SK-N-SH treated with all-trans-retinoic acid at 6 μM for 48 hours (cell line): Measurements from ENCODE around the gene EML1.

ENCODE experiments used
- ATAC-seq: fragments of 200-7000 bp; cut with Tn5 transposase; 3 replicates; pipeline ENCODE4 v1.9.1; 2020; ENCODE audit warnings: mild to moderate bottlenecking, moderate library complexity
- ARNTL ChIP-seq: fragments of 450-650 bp; formaldehyde crosslinking; IDR thresholded peaks from 2 replicates; pipeline ENCODE4 v1.5.0; 2020; ENCODE audit warnings: low read depth, mild to moderate bottlenecking, moderate library complexity, borderline replicate concordance
- BACH2 ChIP-seq: fragments of 250-450 bp; sonication (Bioruptor Pico); IDR thresholded peaks from 2 replicates; pipeline ENCODE4 v1.9.0; 2021; ENCODE audit warnings: mild to moderate bottlenecking, borderline replicate concordance
- CREB5 ChIP-seq: fragments of 250-450 bp; sonication (Bioruptor Pico); IDR thresholded peaks from 2 replicates; pipeline ENCODE4 v1.5.1; 2020; ENCODE audit warnings: low read depth, mild to moderate bottlenecking, moderate library complexity
- CSDC2 ChIP-seq: fragments of 250-450 bp; sonication (Bioruptor Pico); IDR thresholded peaks from 2 replicates; pipeline ENCODE4 v1.5.0; 2020; ENCODE audit warnings: mild to moderate bottlenecking, moderate library complexity
- CSRNP3 ChIP-seq: fragments of 250-450 bp; sonication (Bioruptor Pico); IDR thresholded peaks from 2 replicates; pipeline ENCODE4 v1.5.1; 2021; ENCODE audit warnings: mild to moderate bottlenecking, moderate library complexity
- ESRRG ChIP-seq: fragments of 250-450 bp; sonication (Bioruptor Pico); IDR thresholded peaks from 2 replicates; pipeline ENCODE4 v1.6.1; 2021; ENCODE audit warnings: mild to moderate bottlenecking
- GLIS3 ChIP-seq: fragments of 250-450 bp; sonication (Bioruptor Pico); IDR thresholded peaks from 2 replicates; pipeline ENCODE4 v1.5.0; 2020; ENCODE audit warnings: mild to moderate bottlenecking, moderate library complexity
- ISL1 ChIP-seq: fragments of 250-450 bp; sonication (Bioruptor Pico); IDR thresholded peaks from 2 replicates; pipeline ENCODE4 v2.1.2; 2022; ENCODE audit warnings: mild to moderate bottlenecking, moderate library complexity
- OSR1 ChIP-seq: fragments of 250-450 bp; sonication (Bioruptor Pico); IDR thresholded peaks from 2 replicates; pipeline ENCODE4 v1.8.0; 2022; ENCODE audit warnings: moderate library complexity, mild to moderate bottlenecking, inconsistent platforms
- PATZ1 ChIP-seq: fragments of 250-450 bp; sonication (Bioruptor Pico); IDR thresholded peaks from 2 replicates; pipeline ENCODE4 v1.8.0; 2020; ENCODE audit warnings: mild to moderate bottlenecking, moderate library complexity, borderline replicate concordance
- POU6F1 ChIP-seq: fragments of 250-450 bp; sonication (Bioruptor Pico); IDR thresholded peaks from 2 replicates; pipeline ENCODE4 v1.8.0; 2021; ENCODE audit warnings: low read depth, mild to moderate bottlenecking, moderate library complexity, borderline replicate concordance
- PPARA ChIP-seq: fragments of 250-450 bp; sonication (Bioruptor Pico); IDR thresholded peaks from 2 replicates; pipeline ENCODE4 v1.5.0; 2020; ENCODE audit warnings: mild to moderate bottlenecking, borderline replicate concordance
- RARB ChIP-seq: fragments of 250-450 bp; sonication (Bioruptor Pico); IDR thresholded peaks from 2 replicates; pipeline ENCODE4 v1.8.0; 2021; ENCODE audit warnings: mild to moderate bottlenecking, moderate library complexity
- SNAI2 ChIP-seq: fragments of 250-450 bp; sonication (Bioruptor Pico); IDR thresholded peaks from 2 replicates; pipeline ENCODE4 v1.5.0; 2020; ENCODE audit warnings: mild to moderate bottlenecking, moderate library complexity
- TCF4 ChIP-seq: fragments of 250-450 bp; sonication (Bioruptor Pico); IDR thresholded peaks from 2 replicates; pipeline ENCODE4 v1.8.0; 2021; ENCODE audit warnings: mild to moderate bottlenecking, moderate library complexity, borderline replicate concordance
- TOX ChIP-seq: fragments of 250-450 bp; sonication (Bioruptor Pico); IDR thresholded peaks from 2 replicates; pipeline ENCODE4 v1.8.0; 2021; ENCODE audit warnings: mild to moderate bottlenecking, moderate library complexity, borderline replicate concordance
- TSHZ2 ChIP-seq: fragments of 250-450 bp; sonication (Bioruptor Pico); IDR thresholded peaks from 2 replicates; pipeline ENCODE4 v1.5.0; 2020; ENCODE audit warnings: mild to moderate bottlenecking, moderate library complexity
- ZC3H10 ChIP-seq: fragments of 250-450 bp; sonication (Bioruptor Pico); IDR thresholded peaks from 2 replicates; pipeline ENCODE4 v1.5.1; 2021; ENCODE audit warnings: mild to moderate bottlenecking, moderate library complexity
- ZFP3 ChIP-seq: fragments of 250-450 bp; sonication (Bioruptor Pico); IDR thresholded peaks from 2 replicates; pipeline ENCODE4 v1.5.0; 2020; ENCODE audit warnings: mild to moderate bottlenecking, moderate library complexity
- ZFP30 ChIP-seq: fragments of 450-650 bp; formaldehyde crosslinking; IDR thresholded peaks from 2 replicates; pipeline ENCODE4 v1.5.0; 2022; ENCODE audit warnings: mild to moderate bottlenecking, moderate library complexity
- ZNF565 ChIP-seq: fragments of 450-650 bp; formaldehyde crosslinking; conservative IDR thresholded peaks from 2 replicates; pipeline ENCODE4 v1.5.0; 2020; ENCODE audit warnings: low read depth, mild to moderate bottlenecking, moderate library complexity
- ZNF70 ChIP-seq: fragments of 450-650 bp; formaldehyde crosslinking; IDR thresholded peaks from 2 replicates; pipeline ENCODE4 v1.5.0; 2020; ENCODE audit warnings: mild to moderate bottlenecking, moderate library complexity
- ZNF8 ChIP-seq: fragments of 450-650 bp; formaldehyde crosslinking; IDR thresholded peaks from 2 replicates; pipeline ENCODE4 v1.5.0; 2020; ENCODE audit warnings: mild to moderate bottlenecking, moderate library complexity

Gene EML1

GRCh38 chr14:99904506-99904905 is 111.3 kb downstream of the EML1 start:
- TF ChIP-seq TCF4 (CRISPR knock-in tag) (no peak), ESRRG (CRISPR knock-in tag) (no peak), SNAI2 (CRISPR knock-in tag) (no peak), PPARA (CRISPR knock-in tag) (no peak), POU6F1 (CRISPR knock-in tag) (no peak), BACH2 (CRISPR knock-in tag) (no peak), TSHZ2 (CRISPR knock-in tag) (no peak), ARNTL (CRISPR knock-in tag) (no peak), ZNF565 (CRISPR knock-in tag) (no peak), GLIS3 (CRISPR knock-in tag) (no peak), ZFP30 (CRISPR knock-in tag) (no peak), TOX (CRISPR knock-in tag) (no peak), RARB (CRISPR knock-in tag) (no peak), ZNF70 (CRISPR knock-in tag) (no peak)
- no peak for ATAC-seq

- TF ChIP-seq OSR1 (CRISPR knock-in tag) (no peak), CSRNP3 (CRISPR knock-in tag) (no peak), PPARA (CRISPR knock-in tag) (no peak), ZNF8 (no peak), GLIS3 (CRISPR knock-in tag) (no peak), PATZ1 (CRISPR knock-in tag) (no peak), ISL1 (CRISPR knock-in tag) (no peak), CREB5 (CRISPR knock-in tag) (no peak), SNAI2 (CRISPR knock-in tag) (no peak), ZNF565 (CRISPR knock-in tag) (no peak), CSDC2 (CRISPR knock-in tag) (no peak), ESRRG (CRISPR knock-in tag) (no peak), RARB (CRISPR knock-in tag) (no peak), TSHZ2 (CRISPR knock-in tag) (no peak), POU6F1 (CRISPR knock-in tag) (no peak), TOX (CRISPR knock-in tag) (no peak), ZNF70 (CRISPR knock-in tag) (no peak), BACH2 (CRISPR knock-in tag) (no peak), ZFP3 (CRISPR knock-in tag) (no peak), ZC3H10 (CRISPR knock-in tag) (no peak)
- TF ChIP-seq, all 23 proteins: peak for 0
- no peak for ATAC-seq
These were observed 111.9 kb downstream of the EML1 start for GRCh38 chr14:99905121-99905520.
